Measurements from ENCODE around the gene BACE2. TPM values are rescaled to one million over a fixed set of nuclear protein-coding genes. Genes with fewer than 3 reads are reported as not detected.

BACE2 gene
- total RNA-seq, 2 donors from 2014 or later: 9.1 to 16.7 TPM

- H3K4me3 ChIP-seq (ENCODE audit: low read length): no peak overlapping the region
- no peak overlapping the region for H3K9ac ChIP-seq (ENCODE audit: extremely low read depth, low read length, poor library complexity, severe bottlenecking)
- no peak overlapping the region for H3K4me3 Mint-ChIP-seq
- H3K4me1 Mint-ChIP-seq: peaks cover 3% of the 10 kb centered on the region
- peak overlapping the region; percentile 2 for H3K27ac Mint-ChIP-seq
- no peak for TF ChIP-seq CTCF (conservative IDR thresholded peaks at IDR 0.05)
- no peak for DNase-seq
- no peaks in the 10 kb centered on the region for H3K4me1 ChIP-seq (ENCODE audit: control insufficient read depth, insufficient read depth, low read length)
- no peaks in the 10 kb centered on the region for H3K27me3 ChIP-seq (ENCODE audit: control insufficient read depth, insufficient read depth, low read length, poor library complexity, severe bottlenecking)
- H3K27me3 Mint-ChIP-seq (ENCODE audit: insufficient read depth): no peaks in the 10 kb centered on the region
- peaks cover 4% of the 10 kb centered on the region for H3K36me3 Mint-ChIP-seq (ENCODE audit: low read depth)
- H3K27ac ChIP-seq (ENCODE audit: low read depth, low read length): no peak overlapping the region
- WGBS, 2 experiments (ENCODE audit: insufficient coverage in 1 of 2, insufficient read length in 1 of 2): 91 to 96% methylated on average over 10 to 19 of the region's 19 CpGs
- H3K9me3 Mint-ChIP-seq: no peaks in the 10 kb centered on the region
- no peaks in the 10 kb centered on the region for H3K36me3 ChIP-seq (ENCODE audit: control insufficient read depth, insufficient read depth, low read length)
- H3K9me3 ChIP-seq (ENCODE audit: control insufficient read depth, low read length): no peaks in the 10 kb centered on the region
These were observed 54.5 kb downstream of the BACE2 start for GRCh38 chr21:41222247-41223068.

GRCh38 chr21:41226853-41227252 is 58.9 kb downstream of the BACE2 start:
- H3K9me3 ChIP-seq (ENCODE audit: control insufficient read depth, low read length): no peaks in the 10 kb centered on the region
- WGBS, 2 experiments (ENCODE audit: insufficient coverage in 1 of 2, insufficient read length in 1 of 2): 93 to 95% methylated on average over 8 of the region's 8 CpGs
- no peaks in the 10 kb centered on the region for H3K4me1 ChIP-seq (ENCODE audit: control insufficient read depth, insufficient read depth, low read length)
- no peak overlapping the region for H3K27ac ChIP-seq (ENCODE audit: low read depth, low read length)
- no peaks in the 10 kb centered on the region for H3K4me1 Mint-ChIP-seq
- no peaks in the 10 kb centered on the region for H3K9me3 Mint-ChIP-seq
- no peak for TF ChIP-seq CTCF (conservative IDR thresholded peaks at IDR 0.05)
- no peaks in the 10 kb centered on the region for H3K36me3 ChIP-seq (ENCODE audit: control insufficient read depth, insufficient read depth, low read length)
- no peaks in the 10 kb centered on the region for H3K27me3 ChIP-seq (ENCODE audit: control insufficient read depth, insufficient read depth, low read length, poor library complexity, severe bottlenecking)
- H3K4me3 Mint-ChIP-seq: no peak overlapping the region
- DNase-seq: no peak
- peaks cover 13% of the 10 kb centered on the region for H3K36me3 Mint-ChIP-seq (ENCODE audit: low read depth)
- H3K9ac ChIP-seq (ENCODE audit: extremely low read depth, low read length, poor library complexity, severe bottlenecking): no peak overlapping the region
- H3K4me3 ChIP-seq (ENCODE audit: low read length): no peak overlapping the region
- peak overlapping the region; percentile 74 for H3K27ac Mint-ChIP-seq
- no peaks in the 10 kb centered on the region for H3K27me3 Mint-ChIP-seq (ENCODE audit: insufficient read depth)

GRCh38 chr21:41227357-41228005 is 59.5 kb downstream of the BACE2 start:
- Histone ChIP-seq H3K27ac (ENCODE audit: low read depth, low read length) (no peak overlapping the region), H3K9me3 (ENCODE audit: control insufficient read depth, low read length) (no peaks in the 10 kb centered on the region), H3K4me1 (ENCODE audit: control insufficient read depth, insufficient read depth, low read length) (no peaks in the 10 kb centered on the region), H3K27me3 (ENCODE audit: control insufficient read depth, insufficient read depth, low read length, poor library complexity, severe bottlenecking) (no peaks in the 10 kb centered on the region), H3K9ac (ENCODE audit: extremely low read depth, low read length, poor library complexity, severe bottlenecking) (no peak overlapping the region), H3K4me3 (ENCODE audit: low read length) (no peak overlapping the region), H3K36me3 (ENCODE audit: control insufficient read depth, insufficient read depth, low read length) (no peaks in the 10 kb centered on the region)
- Mint-ChIP-seq H3K9me3 (no peaks in the 10 kb centered on the region), H3K36me3 (ENCODE audit: low read depth) (peaks cover 18% of the 10 kb centered on the region), H3K4me1 (no peaks in the 10 kb centered on the region), H3K27me3 (ENCODE audit: insufficient read depth) (no peaks in the 10 kb centered on the region), H3K4me3 (no peak overlapping the region), H3K27ac (no peak overlapping the region)
- TF ChIP-seq CTCF (conservative IDR thresholded peaks at IDR 0.05): no peak
- DNase-seq: no peak
- WGBS, 2 experiments (ENCODE audit: insufficient coverage in 1 of 2, insufficient read length in 1 of 2): 91 to 94% methylated on average over 6 to 9 of the region's 9 CpGs

Data from endodermal cell (in vitro differentiated cells).